Measurements from ENCODE around the gene SAT2.

Gene SAT2

DNA sequence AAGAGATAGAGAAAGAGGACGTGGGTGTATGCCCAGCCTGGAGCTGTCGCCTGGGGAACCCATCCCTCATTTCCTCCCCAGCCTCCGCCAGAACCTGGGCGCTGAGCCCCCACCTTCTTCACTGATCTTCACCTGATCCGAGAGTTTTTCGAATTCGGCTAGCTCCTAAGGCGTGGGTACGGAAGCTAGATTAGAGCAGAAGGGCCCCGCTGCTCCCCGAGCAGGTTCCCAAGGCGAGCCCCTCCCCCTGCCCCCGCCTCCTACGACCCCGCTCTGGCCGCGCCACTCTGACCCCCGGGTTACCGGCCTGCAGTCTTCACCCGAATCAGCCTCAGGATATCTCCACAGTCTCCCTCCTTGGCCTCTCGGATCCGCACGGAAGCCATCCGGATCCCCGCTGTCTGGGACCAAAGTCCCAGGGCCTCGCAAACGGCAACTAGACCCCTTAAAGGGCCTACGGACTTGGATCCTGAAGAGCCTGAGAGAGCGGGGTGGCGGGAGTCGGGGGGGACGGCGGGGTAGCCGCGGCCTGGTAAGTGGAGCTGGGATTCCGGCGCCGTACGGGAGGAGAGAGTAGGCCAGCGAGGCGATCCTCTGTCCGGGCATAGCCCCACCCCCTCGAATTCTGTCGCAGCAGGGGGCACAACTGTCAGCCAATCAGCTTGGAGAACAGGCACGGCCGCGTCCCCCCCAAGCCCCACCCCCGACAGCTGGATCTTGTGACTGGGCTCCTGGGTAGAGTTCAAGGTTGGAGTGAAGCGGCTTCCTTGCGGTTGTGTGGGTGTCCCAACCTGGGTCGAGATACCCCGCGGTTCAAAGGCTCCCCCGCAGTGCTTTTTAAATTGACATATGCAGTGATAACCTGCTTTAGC lies at the start of gene SAT2:
TSS of gene SAT2 (minus strand) at position 572 of the 872 bp plus-strand sequence. CDS start at position 386, 186 bp downstream.
- TF ChIP-seq, protein P1, sequence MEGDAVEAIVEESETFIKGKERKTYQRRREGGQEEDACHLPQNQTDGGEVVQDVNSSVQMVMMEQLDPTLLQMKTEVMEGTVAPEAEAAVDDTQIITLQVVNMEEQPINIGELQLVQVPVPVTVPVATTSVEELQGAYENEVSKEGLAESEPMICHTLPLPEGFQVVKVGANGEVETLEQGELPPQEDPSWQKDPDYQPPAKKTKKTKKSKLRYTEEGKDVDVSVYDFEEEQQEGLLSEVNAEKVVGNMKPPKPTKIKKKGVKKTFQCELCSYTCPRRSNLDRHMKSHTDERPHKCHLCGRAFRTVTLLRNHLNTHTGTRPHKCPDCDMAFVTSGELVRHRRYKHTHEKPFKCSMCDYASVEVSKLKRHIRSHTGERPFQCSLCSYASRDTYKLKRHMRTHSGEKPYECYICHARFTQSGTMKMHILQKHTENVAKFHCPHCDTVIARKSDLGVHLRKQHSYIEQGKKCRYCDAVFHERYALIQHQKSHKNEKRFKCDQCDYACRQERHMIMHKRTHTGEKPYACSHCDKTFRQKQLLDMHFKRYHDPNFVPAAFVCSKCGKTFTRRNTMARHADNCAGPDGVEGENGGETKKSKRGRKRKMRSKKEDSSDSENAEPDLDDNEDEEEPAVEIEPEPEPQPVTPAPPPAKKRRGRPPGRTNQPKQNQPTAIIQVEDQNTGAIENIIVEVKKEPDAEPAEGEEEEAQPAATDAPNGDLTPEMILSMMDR (IDR thresholded peaks at IDR 0.05), result no peak
- Histone ChIP-seq H3K4me3 (peak within 1 kb of the TSS; percentile 80), H3K27ac (peak within 1 kb of the TSS; percentile 68 to 77)
- DNase-seq (ENCODE audit: low spot score), result peak; percentile 97

DNA sequence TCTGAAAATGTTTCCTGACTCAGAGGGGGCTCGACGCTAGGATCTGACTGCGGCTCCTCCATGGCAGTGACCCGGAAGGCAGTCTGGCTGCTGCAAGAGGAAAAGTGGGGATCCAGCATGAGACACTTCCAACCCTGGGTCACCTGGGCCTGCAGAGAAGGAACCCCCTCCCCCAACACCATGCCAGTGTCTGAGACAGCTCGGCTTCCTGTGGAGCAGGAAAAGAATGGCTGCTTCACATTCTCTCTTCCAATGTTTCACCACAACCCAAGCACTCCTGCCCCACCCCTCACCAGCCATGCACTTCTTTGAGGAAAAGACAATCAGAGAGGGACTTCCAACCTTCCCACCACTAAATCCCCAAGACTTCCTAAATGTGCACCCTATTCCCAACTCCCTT lies 48.9 kb upstream of the SAT2 start:
- Histone ChIP-seq H3K27ac (no peak overlapping the region), H3K4me3 (no peak overlapping the region)
- TF ChIP-seq, protein P1 (IDR thresholded peaks at IDR 0.05), result no peak
- no peak for DNase-seq (ENCODE audit: low spot score)

DNA sequence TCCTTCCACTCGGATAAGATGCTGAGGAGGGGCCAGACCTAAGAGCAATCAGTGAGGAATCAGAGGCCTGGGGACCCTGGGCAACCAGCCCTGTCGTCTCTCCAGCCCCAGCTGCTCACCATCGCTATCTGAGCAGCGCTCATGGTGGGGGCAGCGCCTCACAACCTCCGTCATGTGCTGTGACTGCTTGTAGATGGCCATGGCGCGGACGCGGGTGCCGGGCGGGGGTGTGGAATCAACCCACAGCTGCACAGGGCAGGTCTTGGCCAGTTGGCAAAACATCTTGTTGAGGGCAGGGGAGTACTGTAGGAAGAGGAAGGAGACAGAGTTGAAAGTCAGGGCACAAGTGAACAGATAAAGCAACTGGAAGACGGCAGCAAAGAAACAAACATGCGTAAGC lies 47.3 kb upstream of the SAT2 start:
- TF ChIP-seq, protein P1 (IDR thresholded peaks at IDR 0.05), result no peak
- Histone ChIP-seq H3K27ac (no peak overlapping the region), H3K4me3 (no peak overlapping the region)
- DNase-seq (ENCODE audit: low spot score), result no peak

DNA sequence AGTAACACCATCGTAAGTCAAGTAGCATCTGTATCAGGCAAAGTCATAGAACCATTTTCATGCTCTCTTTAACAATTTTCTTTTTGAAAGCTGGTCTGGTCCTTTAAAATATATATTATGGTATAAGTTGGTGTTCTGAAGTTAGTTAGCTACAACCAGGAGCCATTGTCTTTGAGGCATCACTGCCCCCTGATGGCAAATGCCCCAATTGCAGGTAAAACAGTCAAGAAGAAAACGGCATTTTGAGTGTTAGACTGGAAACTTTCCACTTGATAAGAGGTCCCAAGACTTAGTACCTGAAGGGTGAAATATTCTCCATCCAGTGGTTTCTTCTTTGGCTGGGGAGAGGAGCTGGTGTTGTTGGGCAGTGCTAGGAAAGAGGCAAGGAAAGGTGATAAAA lies 45.6 kb upstream of the SAT2 start:
- no peak for DNase-seq (ENCODE audit: low spot score)
- no peak overlapping the region for H3K27ac ChIP-seq
- TF ChIP-seq, protein P1 (IDR thresholded peaks at IDR 0.05), result no peak
- H3K4me3 ChIP-seq, result no peak overlapping the region

DNA sequence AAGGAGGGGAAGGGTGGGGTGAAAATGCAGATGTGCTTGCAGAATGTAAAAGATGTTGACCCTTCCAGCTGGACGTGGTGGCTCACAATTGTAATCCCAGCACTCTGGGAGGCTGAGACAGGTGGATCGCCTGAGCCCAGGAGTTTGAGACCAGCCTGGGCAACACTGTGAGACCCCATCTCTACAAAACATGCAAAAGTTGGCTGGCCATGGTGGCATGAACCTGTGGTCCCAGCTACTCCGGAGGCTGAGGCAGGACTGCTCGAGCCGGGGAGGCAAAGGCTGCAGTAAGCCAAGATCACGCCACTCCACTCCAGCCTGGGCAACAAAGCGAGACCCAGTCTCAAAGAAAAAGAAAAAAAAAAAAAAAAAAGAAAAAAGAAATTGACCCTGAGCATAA lies 40.9 kb upstream of the SAT2 start:
- no peak for DNase-seq (ENCODE audit: low spot score)
- no peak overlapping the region for H3K27ac ChIP-seq

DNA sequence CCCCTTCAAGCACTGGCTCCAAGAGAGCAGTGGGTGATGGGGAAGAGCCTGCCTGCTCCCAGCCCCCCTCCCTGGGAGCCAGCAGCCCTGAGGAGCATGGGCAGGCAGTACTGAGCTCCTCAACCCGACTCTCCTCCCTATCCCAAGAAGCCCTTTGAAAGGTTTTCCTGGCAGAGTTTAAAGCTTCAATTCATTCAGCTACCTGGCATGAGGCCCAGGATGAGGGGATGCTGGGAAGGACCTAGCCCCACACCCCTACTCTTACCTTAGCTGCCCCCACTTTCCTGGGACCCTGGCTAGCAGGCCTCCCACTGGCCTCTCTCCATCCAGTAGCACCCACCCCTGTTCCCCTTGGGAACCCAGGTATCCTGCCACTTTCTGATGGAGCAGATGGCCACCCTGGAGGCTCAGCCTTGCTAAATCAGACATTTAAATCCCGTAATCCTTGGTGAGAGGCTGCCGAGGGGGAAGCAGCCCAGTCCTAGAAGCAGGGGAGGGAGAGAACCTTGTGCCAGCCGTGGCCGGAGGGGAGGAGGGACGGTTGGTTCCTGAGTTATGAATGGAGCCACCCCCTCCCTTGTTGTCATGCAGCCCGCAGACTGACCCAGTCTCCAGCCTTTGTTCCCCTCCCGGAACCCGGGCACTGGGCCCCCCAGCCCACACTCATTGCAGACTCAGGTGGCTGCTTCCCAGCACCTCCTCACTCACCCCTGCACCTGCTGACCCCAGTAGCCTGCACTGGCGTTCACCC lies 40.2 kb upstream of the SAT2 start:
- TF ChIP-seq, protein P1 (IDR thresholded peaks at IDR 0.05), result no peak
- Histone ChIP-seq H3K27ac (no peak overlapping the region), H3K4me3 (no peak overlapping the region)
- DNase-seq (ENCODE audit: low spot score), result no peak

More for the DNA sequence above, 40.9 kb upstream of the SAT2 start:
- H3K4me3 ChIP-seq, result no peak overlapping the region
- TF ChIP-seq, protein P1 (IDR thresholded peaks at IDR 0.05), result no peak
